Liver (tissue), 9 donors: ENCODE results near the gene FXYD2. TPM values are rescaled to one million over a fixed set of nuclear protein-coding genes. Genes with fewer than 3 reads are reported as not detected.
A peak's percentile ranks its signal among the peaks of the same experiment; 100 is the strongest.

ENCODE experiments used
- DNase-seq: peaks from one replicate; pipeline ENCODE4 v3.0.0-alpha.2; 2017; ENCODE audit warnings: low spot score
- H3K27ac ChIP-seq, 2 donors: one replicate each; pipeline ENCODE4 v1.7.0; 2013; ENCODE audit warnings: inconsistent platforms in 2 of 2, low read length in 2 of 2, control low read depth in 1 of 2, low read depth in 1 of 2, mild to moderate bottlenecking in 1 of 2
- H3K27me3 ChIP-seq, 4 donors: one replicate each; pipeline versions ENCODE4 v1.6.1 to v1.7.0; 2013; ENCODE audit warnings: low read length in 3 of 4, inconsistent platforms in 1 of 4, mild to moderate bottlenecking in 1 of 4, moderate library complexity in 1 of 4; ENCODE audit not compliant: control insufficient read depth in 4 of 4, insufficient read depth in 4 of 4
- H3K36me3 ChIP-seq, 4 donors: one replicate each; pipeline versions ENCODE4 v1.6.1 to v1.7.0; 2013; ENCODE audit warnings: low read length in 3 of 4, mild to moderate bottlenecking in 3 of 4, low read depth in 1 of 4, moderate library complexity in 1 of 4; ENCODE audit not compliant: control insufficient read depth in 4 of 4, insufficient read depth in 3 of 4
- H3K4me1 ChIP-seq, 4 donors: one replicate each; pipeline versions ENCODE4 v1.6.1 to v1.7.0; 2013; ENCODE audit warnings: low read length in 3 of 4, mild to moderate bottlenecking in 3 of 4, moderate library complexity in 1 of 4; ENCODE audit not compliant: control insufficient read depth in 4 of 4, insufficient read depth in 4 of 4
- H3K4me3 ChIP-seq, 3 donors: one replicate each; pipeline versions ENCODE4 v1.6.1 to v1.7.0; 2013; ENCODE audit warnings: low read length in 3 of 3, control low read depth in 1 of 3, low read depth in 1 of 3, mild to moderate bottlenecking in 1 of 3
- H3K9ac ChIP-seq, 2 donors: one replicate each; pipeline ENCODE4 v1.7.0; 2013; ENCODE audit warnings: low read length in 2 of 2, mild to moderate bottlenecking in 2 of 2, moderate library complexity in 2 of 2, control low read depth in 1 of 2, low read depth in 1 of 2
- H3K9me3 ChIP-seq, 4 donors: one replicate each; pipeline versions ENCODE4 v1.6.1 to v1.7.0; 2013; ENCODE audit warnings: low read length in 3 of 4; ENCODE audit not compliant: control insufficient read depth in 4 of 4
- EGR1 ChIP-seq, 2 donors: IDR thresholded peaks; 2 replicates each; pipeline ENCODE4 v1.6.1; 2016 to 2018; ENCODE audit warnings: antibody characterized with exemption in 2 of 2, low read depth in 2 of 2
- FOXA1 ChIP-seq: IDR thresholded peaks from 2 replicates; pipeline ENCODE4 v1.6.1; 2016; ENCODE audit warnings: antibody characterized with exemption
- FOXA2 ChIP-seq: IDR thresholded peaks from 2 replicates; pipeline ENCODE4 v1.6.1; 2016; ENCODE audit warnings: antibody characterized with exemption
- GABPA ChIP-seq, 2 donors: IDR thresholded peaks in 1 of 2; conservative IDR thresholded peaks in 1 of 2; 2 replicates each; pipeline ENCODE4 v1.6.1; 2016; ENCODE audit warnings: antibody characterized with exemption in 2 of 2, mild to moderate bottlenecking in 1 of 2, moderate library complexity in 1 of 2
- HNF4A ChIP-seq, 2 donors: conservative IDR thresholded peaks; 2 replicates each; pipeline ENCODE4 v1.6.1; 2016; ENCODE audit warnings: antibody characterized with exemption in 2 of 2, mild to moderate bottlenecking in 2 of 2
- HNF4G ChIP-seq: IDR thresholded peaks from 2 replicates; pipeline ENCODE4 v1.6.1; 2016; ENCODE audit warnings: antibody characterized with exemption
- JUND ChIP-seq, 2 donors: IDR thresholded peaks; 2 replicates each; pipeline ENCODE4 v1.6.1; 2016; ENCODE audit warnings: antibody characterized with exemption in 2 of 2
- NR2F2 ChIP-seq: IDR thresholded peaks from 2 replicates; pipeline ENCODE4 v1.6.1; 2016; ENCODE audit warnings: antibody characterized with exemption
- RAD21 ChIP-seq, 2 donors: IDR thresholded peaks; 2 replicates each; pipeline ENCODE4 v1.6.1; 2016; ENCODE audit warnings: antibody characterized with exemption in 2 of 2, mild to moderate bottlenecking in 2 of 2
- RXRA ChIP-seq, 2 donors: IDR thresholded peaks; 2 replicates each; pipeline ENCODE4 v1.6.1; 2017 to 2018; ENCODE audit warnings: antibody characterized with exemption in 2 of 2, mild to moderate bottlenecking in 1 of 2
- TAF1 ChIP-seq: conservative IDR thresholded peaks from 2 replicates; pipeline ENCODE4 v1.6.1; 2016; ENCODE audit warnings: antibody characterized with exemption, mild to moderate bottlenecking
- YY1 ChIP-seq: IDR thresholded peaks from 2 replicates; pipeline ENCODE4 v1.6.1; 2016; ENCODE audit warnings: antibody characterized with exemption, mild to moderate bottlenecking
- WGBS: extraction: QIAGEN DNeasy Blood & Tissue Kit; methylation state at CpG from one replicate; pipeline ENCODE4 v1.1.7; 2013; 5-methylcytosine and 5-hydroxymethylcytosine counted together
- polyA plus RNA-seq, 2 donors: library from polyadenylated mRNA; stranded (reverse) in 1 of 2; unstranded in 1 of 2; fragments of 200-250 nt in 1 of 2; fragments of >200 nt in 1 of 2; fragmentation: Nextera tagmentation in 1 of 2; extraction: Ambion mirVana in 1 of 2; gene quantifications; one replicate each; pipeline versions ENCODE4 v1.2.1 to v1.2.3, GENCODE V29; 2013 to 2015
- total RNA-seq, 2 donors: library from RNA; depleted of rRNA; stranded (reverse); fragments of >200 nt; gene quantifications; one replicate each; pipeline ENCODE4 v1.2.3, GENCODE V29; 2014
- TF ChIP-seq, protein P1 (sequence below): IDR thresholded peaks from 2 replicates; pipeline ENCODE4 v1.6.1; 2016; ENCODE audit warnings: antibody characterized with exemption, mild to moderate bottlenecking
- TF ChIP-seq, protein P2 (sequence below): IDR thresholded peaks from 2 replicates; pipeline ENCODE4 v1.6.1; 2016; ENCODE audit warnings: antibody characterized with exemption
- TF ChIP-seq, protein P3 (sequence below): IDR thresholded peaks from 2 replicates; pipeline ENCODE4 v1.6.1; 2016; ENCODE audit warnings: antibody characterized with exemption
- TF ChIP-seq, protein P4 (sequence below): IDR thresholded peaks from 2 replicates; pipeline ENCODE4 v1.6.1; 2016; ENCODE audit warnings: antibody characterized with exemption
- TF ChIP-seq, protein P5 (sequence below): fragments of 150-350 bp; IDR thresholded peaks from 2 replicates; pipeline ENCODE4 v1.5.1; 2017; ENCODE audit warnings: improper control_type of control experiment, low read depth, low read length; ENCODE audit not compliant: missing input control
- donor health status: healthy.
- donor health status: healthy.
- donor health status: healthy.
- donor health status: healthy.
- donor health status: healthy.

FXYD2 gene
- total and polyA plus RNA-seq, 4 donors, result 20.2 to 105 (median 41.8) TPM

DNA sequence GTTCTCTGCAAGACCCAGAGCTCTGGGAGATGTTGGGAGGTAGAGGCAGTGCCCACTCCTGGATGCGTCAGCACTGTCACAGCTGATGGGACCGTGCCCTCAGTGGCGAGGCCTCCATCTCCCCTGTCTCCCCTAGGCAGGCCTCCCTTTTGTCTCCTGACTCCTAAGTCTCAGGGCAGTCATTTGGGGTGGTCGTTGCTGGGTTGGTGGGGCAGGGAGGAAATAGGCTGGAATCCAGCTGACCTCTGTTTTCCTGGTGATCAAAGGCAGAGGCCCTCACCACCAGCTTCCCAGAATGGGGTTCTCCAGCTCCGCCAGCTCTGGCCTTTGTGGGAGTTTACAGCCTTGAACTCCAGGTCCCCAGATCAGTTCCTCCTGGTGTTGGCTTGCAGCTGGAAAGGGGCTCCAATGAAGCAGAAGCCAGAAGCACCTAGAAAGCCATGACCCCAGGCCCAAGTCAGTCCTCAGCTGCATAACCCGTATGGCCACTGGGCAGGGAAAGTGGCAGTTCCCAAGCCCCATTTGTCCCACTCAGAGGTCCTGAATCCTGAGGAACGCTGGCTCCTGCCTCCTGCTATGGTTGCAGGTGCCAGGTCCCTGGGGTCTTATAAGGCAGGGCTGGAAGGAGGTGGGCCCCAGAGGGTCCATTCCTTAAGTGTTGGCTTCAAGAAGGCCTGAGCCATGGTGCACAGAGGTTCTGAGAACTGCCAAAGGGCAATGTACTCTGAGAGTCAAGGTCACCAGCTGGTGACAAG is 7.3 kb upstream of the FXYD2 start:
- no peak overlapping the region for H3K4me3 ChIP-seq
- no peaks in the 10 kb centered on the region for H3K27me3 ChIP-seq
- TF ChIP-seq EGR1 (IDR thresholded peaks at IDR 0.05; ENCODE audit: low read depth in 2 of 2) (no peak), TAF1 (no peak), GABPA (IDR thresholded peaks at IDR 0.05 in 1 of 2, conservative IDR thresholded peaks at IDR 0.05 in 1 of 2) (no peak), FOXA2 (no peak), RXRA (IDR thresholded peaks at IDR 0.05) (no peak), YY1 (no peak), FOXA1 (no peak), NR2F2 (no peak), HNF4A (conservative IDR thresholded peaks at IDR 0.05) (no peak), JUND (IDR thresholded peaks at IDR 0.05) (no peak), RAD21 (IDR thresholded peaks at IDR 0.05) (no peak), HNF4G (no peak)
- TF ChIP-seq, protein P1, sequence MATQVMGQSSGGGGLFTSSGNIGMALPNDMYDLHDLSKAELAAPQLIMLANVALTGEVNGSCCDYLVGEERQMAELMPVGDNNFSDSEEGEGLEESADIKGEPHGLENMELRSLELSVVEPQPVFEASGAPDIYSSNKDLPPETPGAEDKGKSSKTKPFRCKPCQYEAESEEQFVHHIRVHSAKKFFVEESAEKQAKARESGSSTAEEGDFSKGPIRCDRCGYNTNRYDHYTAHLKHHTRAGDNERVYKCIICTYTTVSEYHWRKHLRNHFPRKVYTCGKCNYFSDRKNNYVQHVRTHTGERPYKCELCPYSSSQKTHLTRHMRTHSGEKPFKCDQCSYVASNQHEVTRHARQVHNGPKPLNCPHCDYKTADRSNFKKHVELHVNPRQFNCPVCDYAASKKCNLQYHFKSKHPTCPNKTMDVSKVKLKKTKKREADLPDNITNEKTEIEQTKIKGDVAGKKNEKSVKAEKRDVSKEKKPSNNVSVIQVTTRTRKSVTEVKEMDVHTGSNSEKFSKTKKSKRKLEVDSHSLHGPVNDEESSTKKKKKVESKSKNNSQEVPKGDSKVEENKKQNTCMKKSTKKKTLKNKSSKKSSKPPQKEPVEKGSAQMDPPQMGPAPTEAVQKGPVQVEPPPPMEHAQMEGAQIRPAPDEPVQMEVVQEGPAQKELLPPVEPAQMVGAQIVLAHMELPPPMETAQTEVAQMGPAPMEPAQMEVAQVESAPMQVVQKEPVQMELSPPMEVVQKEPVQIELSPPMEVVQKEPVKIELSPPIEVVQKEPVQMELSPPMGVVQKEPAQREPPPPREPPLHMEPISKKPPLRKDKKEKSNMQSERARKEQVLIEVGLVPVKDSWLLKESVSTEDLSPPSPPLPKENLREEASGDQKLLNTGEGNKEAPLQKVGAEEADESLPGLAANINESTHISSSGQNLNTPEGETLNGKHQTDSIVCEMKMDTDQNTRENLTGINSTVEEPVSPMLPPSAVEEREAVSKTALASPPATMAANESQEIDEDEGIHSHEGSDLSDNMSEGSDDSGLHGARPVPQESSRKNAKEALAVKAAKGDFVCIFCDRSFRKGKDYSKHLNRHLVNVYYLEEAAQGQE, result no peak
- TF ChIP-seq, protein P2, sequence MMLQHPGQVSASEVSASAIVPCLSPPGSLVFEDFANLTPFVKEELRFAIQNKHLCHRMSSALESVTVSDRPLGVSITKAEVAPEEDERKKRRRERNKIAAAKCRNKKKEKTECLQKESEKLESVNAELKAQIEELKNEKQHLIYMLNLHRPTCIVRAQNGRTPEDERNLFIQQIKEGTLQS, result no peak
- TF ChIP-seq, protein P3, sequence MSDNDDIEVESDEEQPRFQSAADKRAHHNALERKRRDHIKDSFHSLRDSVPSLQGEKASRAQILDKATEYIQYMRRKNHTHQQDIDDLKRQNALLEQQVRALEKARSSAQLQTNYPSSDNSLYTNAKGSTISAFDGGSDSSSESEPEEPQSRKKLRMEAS, result no peak
- TF ChIP-seq, protein P4, sequence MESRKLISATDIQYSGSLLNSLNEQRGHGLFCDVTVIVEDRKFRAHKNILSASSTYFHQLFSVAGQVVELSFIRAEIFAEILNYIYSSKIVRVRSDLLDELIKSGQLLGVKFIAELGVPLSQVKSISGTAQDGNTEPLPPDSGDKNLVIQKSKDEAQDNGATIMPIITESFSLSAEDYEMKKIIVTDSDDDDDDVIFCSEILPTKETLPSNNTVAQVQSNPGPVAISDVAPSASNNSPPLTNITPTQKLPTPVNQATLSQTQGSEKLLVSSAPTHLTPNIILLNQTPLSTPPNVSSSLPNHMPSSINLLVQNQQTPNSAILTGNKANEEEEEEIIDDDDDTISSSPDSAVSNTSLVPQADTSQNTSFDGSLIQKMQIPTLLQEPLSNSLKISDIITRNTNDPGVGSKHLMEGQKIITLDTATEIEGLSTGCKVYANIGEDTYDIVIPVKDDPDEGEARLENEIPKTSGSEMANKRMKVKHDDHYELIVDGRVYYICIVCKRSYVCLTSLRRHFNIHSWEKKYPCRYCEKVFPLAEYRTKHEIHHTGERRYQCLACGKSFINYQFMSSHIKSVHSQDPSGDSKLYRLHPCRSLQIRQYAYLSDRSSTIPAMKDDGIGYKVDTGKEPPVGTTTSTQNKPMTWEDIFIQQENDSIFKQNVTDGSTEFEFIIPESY, result no peak
- TF ChIP-seq, protein P5, sequence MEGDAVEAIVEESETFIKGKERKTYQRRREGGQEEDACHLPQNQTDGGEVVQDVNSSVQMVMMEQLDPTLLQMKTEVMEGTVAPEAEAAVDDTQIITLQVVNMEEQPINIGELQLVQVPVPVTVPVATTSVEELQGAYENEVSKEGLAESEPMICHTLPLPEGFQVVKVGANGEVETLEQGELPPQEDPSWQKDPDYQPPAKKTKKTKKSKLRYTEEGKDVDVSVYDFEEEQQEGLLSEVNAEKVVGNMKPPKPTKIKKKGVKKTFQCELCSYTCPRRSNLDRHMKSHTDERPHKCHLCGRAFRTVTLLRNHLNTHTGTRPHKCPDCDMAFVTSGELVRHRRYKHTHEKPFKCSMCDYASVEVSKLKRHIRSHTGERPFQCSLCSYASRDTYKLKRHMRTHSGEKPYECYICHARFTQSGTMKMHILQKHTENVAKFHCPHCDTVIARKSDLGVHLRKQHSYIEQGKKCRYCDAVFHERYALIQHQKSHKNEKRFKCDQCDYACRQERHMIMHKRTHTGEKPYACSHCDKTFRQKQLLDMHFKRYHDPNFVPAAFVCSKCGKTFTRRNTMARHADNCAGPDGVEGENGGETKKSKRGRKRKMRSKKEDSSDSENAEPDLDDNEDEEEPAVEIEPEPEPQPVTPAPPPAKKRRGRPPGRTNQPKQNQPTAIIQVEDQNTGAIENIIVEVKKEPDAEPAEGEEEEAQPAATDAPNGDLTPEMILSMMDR, result no peak
- WGBS, result 86% methylated on average over 7 of the region's 7 CpGs
- no peaks in the 10 kb centered on the region for H3K9me3 ChIP-seq
- no peaks in the 10 kb centered on the region for H3K4me1 ChIP-seq
- H3K27ac ChIP-seq, result no peak overlapping the region
- peak; percentile 21 for DNase-seq
- no peaks in the 10 kb centered on the region for H3K36me3 ChIP-seq
- H3K9ac ChIP-seq, result no peak overlapping the region
